Stimulated activated CD8-positive, alpha-beta memory T cell treated with anti-CD3 and anti-CD28 coated beads, Interleukin-2, amount 100 ng/mL, for 1 hour (primary cell): ENCODE measurements around the gene PI3.

Experiments used
- DNase-seq, 2 donors: peaks; one replicate each; pipeline ENCODE4 v3.0.0-alpha.2; 2020; ENCODE audit warnings: low read depth in 2 of 2

Gene PI3

GRCh38 chr20:45187693-45188092 lies 13.0 kb downstream of the PI3 start:
- DNase-seq: no peak

GRCh38 chr20:45189067-45189609 lies 14.4 kb downstream of the PI3 start:
- DNase-seq: no peak

DNA sequence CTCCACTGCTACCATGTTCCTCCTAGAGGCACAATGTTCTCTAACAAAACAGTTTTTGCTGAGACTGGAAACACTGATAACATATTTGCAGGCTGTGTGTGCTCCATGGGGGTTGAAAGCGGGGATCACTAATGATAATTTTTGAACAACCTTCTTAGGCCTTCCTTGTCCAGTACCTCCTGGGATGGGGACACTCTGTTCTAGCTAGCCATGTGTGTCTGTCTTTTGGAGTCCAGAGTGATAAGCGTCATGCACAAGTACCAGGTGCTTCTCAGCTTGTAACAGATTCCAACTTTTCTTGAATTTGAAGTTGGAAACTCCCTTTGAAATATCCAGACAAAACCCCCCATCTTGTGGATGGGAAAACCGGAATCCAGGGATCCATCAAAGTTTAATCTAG lies 15.2 kb downstream of the PI3 start:
- DNase-seq: no peak

DNA sequence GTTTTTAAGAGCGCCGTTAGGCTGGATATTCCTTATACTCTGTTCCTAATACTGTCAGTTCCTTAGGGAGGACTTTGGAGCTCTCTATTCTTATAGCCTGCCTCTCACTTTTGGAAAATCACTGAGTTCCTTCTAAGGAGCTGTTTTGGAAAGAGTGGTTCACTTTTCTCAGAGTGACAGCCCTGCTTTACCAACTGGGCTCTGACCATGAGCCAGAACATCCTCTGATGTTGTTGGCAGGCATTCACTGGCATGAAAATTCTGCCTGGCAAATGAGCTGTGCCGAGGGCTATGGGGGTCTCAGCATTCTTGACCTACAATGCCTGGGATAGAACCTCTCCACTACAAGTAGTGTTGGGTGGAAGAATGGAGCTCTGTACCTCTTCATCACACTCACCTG lies 17.2 kb downstream of the PI3 start:
- DNase-seq: no peak

DNA sequence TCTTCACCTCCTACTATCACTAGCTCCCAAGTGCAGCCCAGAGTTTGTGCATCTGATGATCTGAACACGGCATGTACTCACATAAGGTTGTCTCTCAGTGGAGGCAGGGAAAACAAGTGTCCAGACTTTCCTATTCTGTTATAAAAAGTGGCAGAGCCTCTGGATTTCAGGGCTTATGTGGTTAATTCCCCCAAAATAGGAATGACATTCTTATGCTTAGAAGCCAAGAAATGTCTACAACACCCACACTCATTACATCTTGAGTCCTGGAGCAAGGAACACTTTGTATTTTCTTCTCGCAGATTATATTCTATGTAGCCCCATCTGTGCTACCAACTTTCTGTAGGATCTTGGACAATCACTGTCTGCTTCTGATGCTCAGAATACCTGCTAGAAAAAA lies 18.6 kb downstream of the PI3 start:
- no peak for DNase-seq

DNA sequence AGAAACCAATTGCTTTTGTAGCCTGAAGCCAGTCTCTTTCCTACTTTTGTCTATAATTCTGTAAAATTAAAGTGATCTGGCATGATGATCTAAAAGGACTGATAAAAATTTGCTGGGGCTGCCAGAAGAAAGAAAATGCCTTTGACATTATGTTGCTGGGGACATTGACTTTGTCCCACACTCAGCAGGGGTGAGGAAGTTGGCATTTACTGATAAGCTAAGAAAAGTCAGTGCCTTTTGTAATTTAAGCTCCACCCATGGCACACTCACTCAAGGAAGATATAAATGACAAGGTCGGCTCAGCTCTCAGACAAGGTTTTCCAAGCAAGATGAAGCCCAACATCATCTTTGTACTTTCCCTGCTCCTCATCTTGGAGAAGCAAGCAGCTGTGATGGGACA lies 32.0 kb downstream of the PI3 start, which contains the start of gene SEMG1:
Gene SEMG1, plus strand, starts transcription at position 309 of the 400 bp plus-strand sequence. Its CDS starts 21 bp downstream, at position 330.
- no peak for DNase-seq

GRCh38 chr20:45209924-45210323 lies 35.2 kb downstream of the PI3 start:
- DNase-seq: no peak

GRCh38 chr20:45211569-45212474 lies 37.1 kb downstream of the PI3 start:
- DNase-seq: no peak

DNA sequence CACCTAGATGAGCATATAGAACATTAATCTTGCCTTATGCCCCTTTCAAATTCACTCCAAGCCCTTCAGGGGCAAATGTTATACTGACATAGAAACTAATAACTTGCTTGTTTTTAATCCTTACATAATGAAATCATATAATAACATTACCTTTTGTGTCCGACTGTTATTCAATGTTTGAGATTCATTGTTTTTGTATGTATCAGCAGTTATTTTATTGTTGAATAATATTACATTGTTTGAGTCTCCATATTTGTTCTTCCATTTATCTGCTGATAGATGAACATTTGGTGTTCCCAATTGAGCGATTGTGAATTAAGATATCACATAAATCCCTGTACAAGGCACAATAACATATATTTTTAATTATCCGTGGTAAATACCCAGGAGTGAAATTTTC lies 38.1 kb downstream of the PI3 start:
- no peak for DNase-seq

- no peak for DNase-seq
Observed at GRCh38 chr20:45218124-45218523, 43.4 kb downstream of the PI3 start.

- no peak for DNase-seq
Observed at GRCh38 chr20:45218636-45219035, 43.9 kb downstream of the PI3 start.

DNA sequence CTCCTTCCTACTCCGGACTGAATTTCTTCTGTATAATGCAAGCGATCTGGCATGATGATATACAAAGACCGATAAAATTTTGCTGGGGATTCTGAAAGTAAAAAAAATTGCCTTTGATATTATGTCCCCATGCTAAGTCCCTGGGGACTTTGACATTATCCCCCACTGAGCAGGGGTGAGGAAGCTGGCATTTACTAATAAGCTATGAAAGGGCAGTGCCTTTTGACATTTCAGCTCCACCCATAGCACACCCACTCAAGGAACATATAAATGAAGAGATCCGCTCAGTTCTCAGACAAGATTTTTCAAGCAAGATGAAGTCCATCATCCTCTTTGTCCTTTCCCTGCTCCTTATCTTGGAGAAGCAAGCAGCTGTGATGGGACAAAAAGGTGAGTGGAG lies 46.4 kb downstream of the PI3 start, which contains the start of gene SEMG2:
Gene SEMG2, plus strand, starts transcription at position 298 of the 400 bp plus-strand sequence. Its CDS starts 17 bp downstream, at position 315.
- DNase-seq: no peak

GRCh38 chr20:45223136-45223535 lies 48.4 kb downstream of the PI3 start:
- DNase-seq: no peak
